Thyroid gland (tissue), 4 donors: ENCODE measurements around the gene ELP4. TPM values are rescaled to one million over a fixed set of nuclear protein-coding genes. Genes with fewer than 3 reads are reported as not detected.
A peak's percentile ranks its signal among the peaks of the same experiment; 100 is the strongest.

Experiments used
- DNase-seq, 2 donors: peaks; one replicate each; pipeline ENCODE4 v3.0.0-alpha.2; 2019
- H3K27ac ChIP-seq, 3 donors: fragments of 200-600 bp; sonication (generic); 1 replicate in 2 of 3; 2 replicates in 1 of 3; pipeline ENCODE4 v1.5.1; 2016 to 2019; ENCODE audit warnings: mild to moderate bottlenecking in 1 of 3, moderate library complexity in 1 of 3
- H3K27me3 ChIP-seq: fragments of 200-600 bp; sonication (generic); one replicate; pipeline ENCODE4 v1.5.1; 2019
- H3K36me3 ChIP-seq, 2 donors: fragments of 200-600 bp; sonication (generic); one replicate each; pipeline ENCODE4 v1.5.1; 2016 to 2019
- H3K4me1 ChIP-seq, 2 donors: fragments of 200-600 bp; sonication (generic); one replicate each; pipeline ENCODE4 v1.5.1; 2017 to 2019
- H3K4me3 ChIP-seq, 3 donors: fragments of 200-600 bp; sonication (generic); replicated peaks in 1 of 3; 1 replicate in 2 of 3; 2 replicates in 1 of 3; pipeline ENCODE4 v1.5.1; 2016; ENCODE audit warnings: mild to moderate bottlenecking in 1 of 3
- H3K9me3 ChIP-seq: fragments of 200-600 bp; sonication (generic); one replicate; pipeline ENCODE4 v1.5.1; 2017
- POLR2A ChIP-seq, 2 donors: fragments of 450-650 bp; IDR thresholded peaks; one replicate each; pipeline ENCODE4 v1.6.1; 2017; ENCODE audit warnings: antibody characterized with exemption in 2 of 2, mild to moderate bottlenecking in 2 of 2, moderate library complexity in 1 of 2
- WGBS, 2 donors: methylation state at CpG; one replicate each; pipeline ENCODE4 v1.1.5; 2017; 5-methylcytosine and 5-hydroxymethylcytosine counted together
- intact Hi-C: fragments of 100-400 bp; cut with DNase I; formaldehyde crosslinking; loops from one replicate; pipeline ENCODE4 v1.15.1; 2023
- total RNA-seq, 4 donors: library from RNA; depleted of rRNA; stranded (reverse); fragments of >200 nt; gene quantifications; one replicate each; pipeline ENCODE4 v1.2.3, GENCODE V29; 2016
- TF ChIP-seq, protein P1 (sequence below), 6 experiments: fragments of 200-600 bp in 3 of 6; fragments of 450-650 bp in 3 of 6; sonication (generic) in 3 of 6; IDR thresholded peaks; one replicate each; pipeline ENCODE4 v1.5.1; 2016 to 2019; ENCODE audit warnings: antibody characterized with exemption in 6 of 6, mild to moderate bottlenecking in 2 of 6, inconsistent platforms in 1 of 6, moderate library complexity in 1 of 6

Gene ELP4
- total RNA-seq, 4 donors from 2014 or later: 27.4 to 36.5 (median 33.0) TPM

DNA sequence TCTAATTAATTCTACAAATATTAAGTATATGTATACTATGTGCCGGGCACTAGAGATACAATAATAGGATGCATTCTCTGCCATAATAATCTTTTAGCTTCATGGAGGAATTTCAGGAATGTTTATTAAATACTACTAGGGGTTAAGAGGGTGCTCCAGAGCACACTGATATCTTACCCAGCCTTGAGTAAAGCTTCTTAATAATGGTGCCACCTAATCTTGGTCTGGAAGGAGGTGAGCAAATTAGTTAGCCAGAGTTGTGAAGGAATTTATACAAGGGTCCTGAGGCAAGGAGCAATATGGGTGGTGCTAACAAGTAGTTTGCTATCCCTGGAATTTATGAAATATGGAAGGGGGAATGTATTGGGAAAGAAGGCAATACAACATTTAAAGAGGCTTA is 21.7 kb downstream of the ELP4 start:
- intact Hi-C loops: no loop called here
- TF ChIP-seq POLR2A (IDR thresholded peaks at IDR 0.05): no peak
- TF ChIP-seq, protein P1, sequence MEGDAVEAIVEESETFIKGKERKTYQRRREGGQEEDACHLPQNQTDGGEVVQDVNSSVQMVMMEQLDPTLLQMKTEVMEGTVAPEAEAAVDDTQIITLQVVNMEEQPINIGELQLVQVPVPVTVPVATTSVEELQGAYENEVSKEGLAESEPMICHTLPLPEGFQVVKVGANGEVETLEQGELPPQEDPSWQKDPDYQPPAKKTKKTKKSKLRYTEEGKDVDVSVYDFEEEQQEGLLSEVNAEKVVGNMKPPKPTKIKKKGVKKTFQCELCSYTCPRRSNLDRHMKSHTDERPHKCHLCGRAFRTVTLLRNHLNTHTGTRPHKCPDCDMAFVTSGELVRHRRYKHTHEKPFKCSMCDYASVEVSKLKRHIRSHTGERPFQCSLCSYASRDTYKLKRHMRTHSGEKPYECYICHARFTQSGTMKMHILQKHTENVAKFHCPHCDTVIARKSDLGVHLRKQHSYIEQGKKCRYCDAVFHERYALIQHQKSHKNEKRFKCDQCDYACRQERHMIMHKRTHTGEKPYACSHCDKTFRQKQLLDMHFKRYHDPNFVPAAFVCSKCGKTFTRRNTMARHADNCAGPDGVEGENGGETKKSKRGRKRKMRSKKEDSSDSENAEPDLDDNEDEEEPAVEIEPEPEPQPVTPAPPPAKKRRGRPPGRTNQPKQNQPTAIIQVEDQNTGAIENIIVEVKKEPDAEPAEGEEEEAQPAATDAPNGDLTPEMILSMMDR (IDR thresholded peaks at IDR 0.05): no peak
- Histone ChIP-seq H3K4me1 (peaks cover 5 to 7% of the 10 kb centered on the region in 2 donors), H3K27ac (no peak overlapping the region), H3K36me3 (no peaks in the 10 kb centered on the region), H3K27me3 (no peaks in the 10 kb centered on the region), H3K4me3 (no peak overlapping the region), H3K9me3 (no peaks in the 10 kb centered on the region)
- WGBS, 2 donors: 92 to 95% methylated on average over 1 of the region's 1 CpG
- DNase-seq: no peak

DNA sequence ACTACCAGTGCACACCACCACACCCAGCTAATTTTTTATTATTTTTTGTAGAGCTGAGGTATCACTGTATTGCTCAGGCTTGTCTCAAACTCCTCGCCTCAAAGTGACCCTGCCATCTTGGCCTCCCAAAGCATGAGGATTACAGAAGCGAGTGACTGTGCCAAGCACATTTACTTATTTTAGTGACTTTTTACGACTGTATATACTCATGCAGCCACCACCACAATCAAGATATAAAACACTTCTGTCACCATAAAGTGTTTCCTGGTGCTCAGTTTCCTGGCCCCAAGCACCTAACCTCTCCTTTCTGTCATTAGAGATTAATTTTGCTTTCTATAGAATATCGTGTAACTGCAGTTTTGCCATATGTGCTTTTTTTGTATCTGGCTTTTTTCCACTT is 25.9 kb downstream of the ELP4 start:
- no peak overlapping the region for H3K4me3 ChIP-seq
- TF ChIP-seq, protein P1 (IDR thresholded peaks at IDR 0.05): no peak
- no peak for TF ChIP-seq POLR2A (IDR thresholded peaks at IDR 0.05)
- no peaks in the 10 kb centered on the region for H3K36me3 ChIP-seq
- WGBS, 2 donors: 93 to 95% methylated on average over 4 of the region's 4 CpGs
- no peaks in the 10 kb centered on the region for H3K4me1 ChIP-seq
- intact Hi-C loops: no loop called here
- no peaks in the 10 kb centered on the region for H3K27me3 ChIP-seq
- H3K9me3 ChIP-seq: no peaks in the 10 kb centered on the region
- no peak overlapping the region for H3K27ac ChIP-seq
- no peak for DNase-seq

DNA sequence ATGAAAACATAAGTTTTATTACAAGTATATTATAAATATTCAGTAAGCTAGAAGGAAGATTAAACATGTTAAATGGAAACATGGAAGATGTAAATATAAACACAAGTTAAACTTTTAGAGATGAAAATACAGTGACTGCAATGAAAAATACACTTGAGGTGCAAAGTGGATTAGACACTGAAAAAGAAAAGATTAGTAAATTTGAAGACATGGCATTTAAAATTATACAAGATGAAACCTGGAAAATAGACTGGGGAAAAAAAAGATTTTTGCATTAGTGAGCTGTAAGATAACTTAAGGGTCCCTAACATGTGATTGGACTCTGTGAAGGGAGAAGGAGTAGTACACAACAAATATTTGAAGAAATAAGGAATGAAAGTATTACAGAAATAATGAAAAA is 33.3 kb downstream of the ELP4 start:
- no peaks in the 10 kb centered on the region for H3K27me3 ChIP-seq
- no peaks in the 10 kb centered on the region for H3K9me3 ChIP-seq
- DNase-seq: no peak
- intact Hi-C loops: no loop called here
- H3K4me1 ChIP-seq: no peaks in the 10 kb centered on the region
- TF ChIP-seq, protein P1 (IDR thresholded peaks at IDR 0.05): no peak
- TF ChIP-seq POLR2A (IDR thresholded peaks at IDR 0.05): no peak
- H3K36me3 ChIP-seq: peaks cover 0 to 4% of the 10 kb centered on the region in 2 donors
- no peak overlapping the region for H3K4me3 ChIP-seq
- H3K27ac ChIP-seq: no peak overlapping the region

- Histone ChIP-seq H3K4me1 (peaks cover 11 to 13% of the 10 kb centered on the region in 2 donors), H3K4me3 (no peak overlapping the region), H3K36me3 (no peaks in the 10 kb centered on the region), H3K27ac (no peak overlapping the region), H3K9me3 (no peaks in the 10 kb centered on the region), H3K27me3 (no peaks in the 10 kb centered on the region)
- TF ChIP-seq, protein P1 (IDR thresholded peaks at IDR 0.05): no peak
- TF ChIP-seq POLR2A (IDR thresholded peaks at IDR 0.05): no peak
- intact Hi-C loops: no loop called here
- 96 to 100% methylated on average over 1 of the region's 1 CpG for WGBS, 2 donors
- DNase-seq: no peak
These were observed 46.4 kb downstream of the ELP4 start for GRCh38 chr11:31555938-31556337.

DNA sequence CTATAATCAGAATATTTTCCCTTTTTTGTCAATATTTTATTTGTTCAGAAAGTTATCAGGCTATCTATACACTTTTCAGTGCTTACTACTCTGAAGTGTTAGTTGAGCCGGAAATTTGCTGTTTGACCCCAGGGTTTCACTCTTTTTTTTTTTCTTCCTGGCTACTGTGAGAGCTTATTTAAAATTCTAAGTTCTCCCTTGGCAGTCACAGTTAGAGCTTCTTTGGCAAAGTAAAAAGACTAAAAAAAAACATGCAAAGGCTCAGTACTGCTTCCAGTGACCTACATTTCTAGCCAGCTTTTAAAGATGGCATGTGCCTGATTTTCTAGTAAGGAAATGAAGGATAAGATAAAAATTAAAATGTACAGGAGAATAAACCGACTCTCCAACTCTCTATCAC is 48.4 kb downstream of the ELP4 start:
- no peak overlapping the region for H3K4me3 ChIP-seq
- no peak for DNase-seq
- peaks cover 11 to 13% of the 10 kb centered on the region in 2 donors for H3K4me1 ChIP-seq
- no peaks in the 10 kb centered on the region for H3K36me3 ChIP-seq
- WGBS, 2 donors: 27 to 34% methylated on average over 2 of the region's 2 CpGs
- H3K27ac ChIP-seq: peak overlapping the region in 1 of 3 donors; percentile 51
- H3K27me3 ChIP-seq: no peaks in the 10 kb centered on the region
- TF ChIP-seq, protein P1 (IDR thresholded peaks at IDR 0.05): no peak
- TF ChIP-seq POLR2A (IDR thresholded peaks at IDR 0.05): no peak
- no peaks in the 10 kb centered on the region for H3K9me3 ChIP-seq
- intact Hi-C loops: no loop called here
